SU-DHL-6 (cell line): Measurements from ENCODE around the gene ALK.

Experiments used
- H2AFZ ChIP-seq: fragments of 200-600 bp; sonication (generic); 2 replicates; pipeline ENCODE4 v1.6.1; 2014; ENCODE audit warnings: low read depth, mild to moderate bottlenecking, moderate library complexity, mixed read lengths, antibody characterized with exemption, low read length; ENCODE audit not compliant: severe bottlenecking
- H3F3A ChIP-seq: fragments of 200-600 bp; shearing (Covaris generic); 2 replicates; pipeline ENCODE4 v1.6.0; 2016; ENCODE audit warnings: antibody characterized with exemption, mild to moderate bottlenecking; ENCODE audit not compliant: insufficient read depth
- H3K27ac ChIP-seq: fragments of 200-600 bp; sonication (generic); 2 replicates; pipeline ENCODE4 v1.5.1; 2016; ENCODE audit warnings: low read depth, mild to moderate bottlenecking, low read length, moderate library complexity, mixed read lengths
- H3K27me3 ChIP-seq: fragments of 200-600 bp; sonication (generic), shearing (Covaris generic); 2 replicates; pipeline ENCODE4 v1.6.0; 2014; ENCODE audit warnings: mild to moderate bottlenecking, low read length
- H3K36me3 ChIP-seq: fragments of 200-600 bp; sonication (generic); 2 replicates; pipeline ENCODE4 v1.6.1; 2014; ENCODE audit warnings: mild to moderate bottlenecking, low read length, mixed read lengths
- H3K4me2 ChIP-seq: fragments of 300-600, 200-600 bp; shearing (Covaris generic), sonication (generic); 2 replicates; pipeline ENCODE4 v1.6.0; 2014; ENCODE audit warnings: low read length, low read depth, mild to moderate bottlenecking; ENCODE audit not compliant: poor library complexity, severe bottlenecking
- H3K4me3 ChIP-seq: fragments of 200-600 bp; sonication (generic); 2 replicates; pipeline ENCODE4 v1.5.1; 2014; ENCODE audit warnings: antibody characterized with exemption, low read length, mild to moderate bottlenecking, mixed read lengths; ENCODE audit not compliant: insufficient read depth, poor library complexity, severe bottlenecking
- H3K79me2 ChIP-seq: fragments of 200-600 bp; sonication (generic); 2 replicates; pipeline ENCODE4 v1.6.1; 2014; ENCODE audit warnings: mild to moderate bottlenecking, low read length, moderate library complexity; ENCODE audit not compliant: insufficient read depth
- H3K9ac ChIP-seq: fragments of 200-600 bp; sonication (generic); 2 replicates; pipeline ENCODE4 v1.7.0; 2014; ENCODE audit warnings: mild to moderate bottlenecking, low read length
- H3K9me2 ChIP-seq: fragments of 200-600 bp; sonication (generic); replicated peaks from 2 replicates; pipeline ENCODE4 v1.6.1; 2014; ENCODE audit warnings: low read length; ENCODE audit not compliant: insufficient read depth
- H3K9me3 ChIP-seq: fragments of 200-600 bp; sonication (generic); 2 replicates; pipeline ENCODE4 v1.6.1; 2014; ENCODE audit warnings: low read length, mixed read lengths; ENCODE audit not compliant: insufficient read depth
- H4K20me1 ChIP-seq: fragments of 200-600 bp; sonication (generic); 2 replicates; pipeline ENCODE4 v1.6.1; 2014; ENCODE audit warnings: low read depth, mild to moderate bottlenecking, antibody characterized with exemption, low read length, moderate library complexity, mixed read lengths
- EZH2phosphoT487 ChIP-seq: fragments of 200-600 bp; sonication (generic), shearing (Covaris generic); conservative IDR thresholded peaks from 2 replicates; pipeline ENCODE4 v1.6.1; 2018; ENCODE audit warnings: mild to moderate bottlenecking, antibody characterized with exemption, low read length, moderate library complexity, mixed read lengths
- TF ChIP-seq, protein P1 (sequence below): fragments of 200-600 bp; sonication (generic); IDR thresholded peaks from one replicate; pipeline ENCODE4 v1.5.1; 2017; ENCODE audit warnings: antibody characterized with exemption, mild to moderate bottlenecking, low read length, moderate library complexity; ENCODE audit not compliant: insufficient read depth, poor library complexity, severe bottlenecking

The ALK gene

DNA sequence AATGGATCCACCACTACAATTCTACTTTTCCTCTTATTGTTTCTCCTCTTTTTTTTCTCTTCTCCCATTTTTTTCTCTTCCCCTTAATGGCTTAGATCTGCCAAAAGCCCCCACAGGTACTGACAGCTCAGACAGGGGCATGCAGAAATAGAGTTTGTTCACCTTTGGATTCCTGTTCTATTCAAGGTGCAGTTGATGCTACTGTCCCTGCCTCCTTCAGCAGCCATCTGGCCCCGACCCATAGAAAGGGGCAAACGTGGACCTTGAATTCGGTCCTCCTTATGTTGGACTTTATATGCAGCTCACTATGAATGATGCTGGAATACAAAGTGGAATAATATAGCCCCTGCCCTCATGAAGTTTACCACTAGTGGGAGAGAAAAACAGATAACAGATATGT is 27.7 kb upstream of the ALK start:
- H3K9ac ChIP-seq, result no peak overlapping the region
- no peaks in the 10 kb centered on the region for H4K20me1 ChIP-seq
- no peaks in the 10 kb centered on the region for H3K9me3 ChIP-seq
- no peaks in the 10 kb centered on the region for H3K36me3 ChIP-seq
- no peak overlapping the region for H3K4me3 ChIP-seq
- no peaks in the 10 kb centered on the region for H3K27me3 ChIP-seq
- H3K9me2 ChIP-seq, result no peaks in the 10 kb centered on the region
- H3F3A ChIP-seq, result no peaks in the 10 kb centered on the region
- TF ChIP-seq, protein P1, sequence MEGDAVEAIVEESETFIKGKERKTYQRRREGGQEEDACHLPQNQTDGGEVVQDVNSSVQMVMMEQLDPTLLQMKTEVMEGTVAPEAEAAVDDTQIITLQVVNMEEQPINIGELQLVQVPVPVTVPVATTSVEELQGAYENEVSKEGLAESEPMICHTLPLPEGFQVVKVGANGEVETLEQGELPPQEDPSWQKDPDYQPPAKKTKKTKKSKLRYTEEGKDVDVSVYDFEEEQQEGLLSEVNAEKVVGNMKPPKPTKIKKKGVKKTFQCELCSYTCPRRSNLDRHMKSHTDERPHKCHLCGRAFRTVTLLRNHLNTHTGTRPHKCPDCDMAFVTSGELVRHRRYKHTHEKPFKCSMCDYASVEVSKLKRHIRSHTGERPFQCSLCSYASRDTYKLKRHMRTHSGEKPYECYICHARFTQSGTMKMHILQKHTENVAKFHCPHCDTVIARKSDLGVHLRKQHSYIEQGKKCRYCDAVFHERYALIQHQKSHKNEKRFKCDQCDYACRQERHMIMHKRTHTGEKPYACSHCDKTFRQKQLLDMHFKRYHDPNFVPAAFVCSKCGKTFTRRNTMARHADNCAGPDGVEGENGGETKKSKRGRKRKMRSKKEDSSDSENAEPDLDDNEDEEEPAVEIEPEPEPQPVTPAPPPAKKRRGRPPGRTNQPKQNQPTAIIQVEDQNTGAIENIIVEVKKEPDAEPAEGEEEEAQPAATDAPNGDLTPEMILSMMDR, result no peak
- TF ChIP-seq EZH2phosphoT487, result no peak
- H2AFZ ChIP-seq, result no peak overlapping the region
- no peak overlapping the region for H3K27ac ChIP-seq
- H3K4me2 ChIP-seq, result no peak overlapping the region
- H3K79me2 ChIP-seq, result no peaks in the 10 kb centered on the region

DNA sequence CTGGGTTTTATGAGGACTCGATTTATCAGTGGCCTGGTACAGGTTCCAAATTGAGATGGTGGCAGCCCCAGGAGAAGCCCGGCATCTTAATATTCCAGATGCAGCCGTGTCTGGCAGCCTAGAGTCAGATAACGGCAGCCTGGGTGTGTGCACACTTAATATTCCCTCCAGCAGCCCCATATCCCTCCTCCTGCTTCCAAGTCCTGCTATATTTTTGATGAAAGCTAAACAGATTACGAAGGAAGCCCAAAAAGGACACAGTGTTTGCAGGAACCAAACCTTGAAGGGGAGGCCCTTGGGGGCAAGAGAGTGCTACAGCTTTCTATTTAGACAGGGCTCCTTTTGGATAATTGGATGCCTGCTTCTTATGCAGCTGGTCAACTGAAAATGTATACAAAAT is 25.1 kb upstream of the ALK start:
- Histone ChIP-seq H3K79me2 (no peaks in the 10 kb centered on the region), H3K4me3 (no peak overlapping the region), H3K4me2 (no peak overlapping the region), H3K9me2 (no peaks in the 10 kb centered on the region), H4K20me1 (no peaks in the 10 kb centered on the region), H3K27me3 (no peaks in the 10 kb centered on the region), H3K9me3 (no peaks in the 10 kb centered on the region), H3K9ac (no peak overlapping the region), H2AFZ (no peak overlapping the region), H3K27ac (no peak overlapping the region), H3K36me3 (no peaks in the 10 kb centered on the region), H3F3A (no peaks in the 10 kb centered on the region)
- TF ChIP-seq, protein P1, result no peak
- no peak for TF ChIP-seq EZH2phosphoT487

DNA sequence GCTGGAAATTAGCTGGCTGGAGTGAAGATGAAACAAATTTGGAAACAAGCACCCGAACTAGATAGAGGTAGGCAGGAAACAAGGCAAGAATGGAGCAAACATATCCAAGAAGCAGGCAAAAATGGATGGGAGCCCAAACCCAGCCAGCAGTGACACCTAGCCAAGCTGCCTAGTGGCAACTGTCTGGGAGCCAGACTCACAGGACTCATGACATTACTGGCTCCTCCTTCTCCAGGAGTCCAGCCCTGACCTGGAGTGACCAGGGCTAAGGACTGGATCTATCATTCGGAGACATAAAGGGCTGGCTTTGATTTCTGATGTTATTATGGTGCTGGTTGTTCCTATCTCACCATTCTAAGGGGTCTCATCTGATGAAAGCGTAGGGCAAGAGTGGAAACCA is 21.3 kb upstream of the ALK start:
- no peaks in the 10 kb centered on the region for H3K79me2 ChIP-seq

More for the DNA sequence above, 21.3 kb upstream of the ALK start:
- Histone ChIP-seq H3K27me3 (no peaks in the 10 kb centered on the region), H3K9me2 (no peaks in the 10 kb centered on the region), H3K9me3 (no peaks in the 10 kb centered on the region), H3K9ac (no peak overlapping the region), H2AFZ (no peak overlapping the region), H3K27ac (no peak overlapping the region), H3K4me2 (no peak overlapping the region), H3K36me3 (no peaks in the 10 kb centered on the region), H3K4me3 (no peak overlapping the region), H3F3A (no peaks in the 10 kb centered on the region), H4K20me1 (no peaks in the 10 kb centered on the region)
- TF ChIP-seq, protein P1, result no peak
- no peak for TF ChIP-seq EZH2phosphoT487
